HepG2 (cell line): ENCODE measurements around the gene AKT2. TPM values are rescaled to one million over a fixed set of nuclear protein-coding genes. Genes with fewer than 3 reads are reported as not detected.

Experiments
- ASH2L ChIP-seq: fragments of 300-600, 200-600 bp; sonication (generic); IDR thresholded peaks from 2 replicates; pipeline ENCODE4 v1.7.0; 2017; ENCODE audit warnings: low read depth, mild to moderate bottlenecking, moderate library complexity, mixed read lengths, low read length; ENCODE audit not compliant: insufficient read length
- CREM ChIP-seq, 2 experiments: sonication (generic) in 1 of 2; formaldehyde crosslinking in 1 of 2; IDR thresholded peaks; 2 replicates each; pipeline versions ENCODE4 v1.4.0 to v1.6.1; 2016 to 2020; ENCODE audit warnings: antibody characterized with exemption in 1 of 2, mild to moderate bottlenecking in 1 of 2, missing genetic modification reagents in 1 of 2
- DR1 ChIP-seq: sonication (generic); formaldehyde crosslinking; IDR thresholded peaks from 2 replicates; pipeline ENCODE4 v1.8.0; 2021; ENCODE audit warnings: mild to moderate bottlenecking, missing genetic modification reagents, inconsistent platforms
- ETS1 ChIP-seq: sonication (generic); formaldehyde crosslinking; IDR thresholded peaks from 2 replicates; pipeline ENCODE4 v1.4.0; 2020; ENCODE audit warnings: missing genetic modification reagents
- GATAD2A ChIP-seq: IDR thresholded peaks from 2 replicates; pipeline ENCODE4 v1.6.1; 2016
- HDAC2 ChIP-seq: sonication (generic); formaldehyde crosslinking; IDR thresholded peaks from 2 replicates; pipeline ENCODE4 v1.4.0; 2020; ENCODE audit warnings: missing genetic modification reagents
- HOMEZ ChIP-seq: IDR thresholded peaks from 2 replicates; pipeline ENCODE4 v1.6.1; 2016; ENCODE audit warnings: low read depth
- IKZF5 ChIP-seq: IDR thresholded peaks from 2 replicates; pipeline ENCODE4 v1.6.1; 2018; ENCODE audit warnings: missing genetic modification reagents, mild to moderate bottlenecking, missing compliant biosample characterization
- NFE2 ChIP-seq: sonication (generic); formaldehyde crosslinking; IDR thresholded peaks from 2 replicates; pipeline ENCODE4 v1.4.0; 2020; ENCODE audit warnings: missing genetic modification reagents
- NR2F2 ChIP-seq: IDR thresholded peaks from 2 replicates; pipeline ENCODE4 v1.6.1; 2012; ENCODE audit warnings: low read depth, inconsistent platforms, borderline replicate concordance
- PCBP1 ChIP-seq: fragments of 200-400 bp; formaldehyde crosslinking; IDR thresholded peaks from 2 replicates; pipeline ENCODE4 v1.6.1; 2017; ENCODE audit warnings: mild to moderate bottlenecking, low read depth, low read length, borderline replicate concordance
- POLR2AphosphoS5 ChIP-seq: IDR thresholded peaks from 2 replicates; pipeline ENCODE4 v1.6.1; 2012; ENCODE audit warnings: low read depth, low read length
- PPARG ChIP-seq: conservative IDR thresholded peaks from 2 replicates; pipeline ENCODE4 v1.6.1; 2016; ENCODE audit warnings: missing biosample characterization, missing genetic modification reagents
- SP4 ChIP-seq: sonication (generic); formaldehyde crosslinking; IDR thresholded peaks from 2 replicates; pipeline ENCODE4 v1.8.1; 2023; ENCODE audit warnings: mild to moderate bottlenecking, missing genetic modification reagents
- TBL1XR1 ChIP-seq: fragments of 150-350 bp; IDR thresholded peaks from 2 replicates; pipeline ENCODE4 v1.6.1; 2014; ENCODE audit warnings: borderline replicate concordance, low read length; ENCODE audit not compliant: partially characterized antibody
- ZNF574 ChIP-seq: sonication (generic); formaldehyde crosslinking; IDR thresholded peaks from 2 replicates; pipeline ENCODE4 v1.4.0; 2020; ENCODE audit warnings: missing genetic modification reagents
- ZNF687 ChIP-seq: sonication (generic); formaldehyde crosslinking; IDR thresholded peaks from 2 replicates; pipeline ENCODE4 v1.5.1; 2020; ENCODE audit warnings: mild to moderate bottlenecking, missing genetic modification reagents, moderate library complexity
- ZSCAN9 ChIP-seq: IDR thresholded peaks from 2 replicates; pipeline ENCODE4 v1.6.1; 2016; ENCODE audit warnings: borderline replicate concordance
- polyA plus RNA-seq, 8 experiments: library from polyadenylated mRNA; depleted of rRNA in 3 of 8; stranded (reverse) in 7 of 8; unstranded in 1 of 8; fragments of >200 nt; fragmentation: Illumina TruSeq in 4 of 8; extraction: Trizol in 4 of 8; gene quantifications; 2 replicates each; pipeline versions ENCODE4 v1.2.1 to v1.2.3, GENCODE V29; 2011 to 2016; ENCODE audit warnings: low read depth in 4 of 8, missing spikeins in 1 of 8, mixed read lengths in 1 of 8; ENCODE audit not compliant: insufficient read depth in 1 of 8
- total RNA-seq, 5 experiments: library from RNA; depleted of rRNA; stranded (reverse); fragments of >200 nt; fragmentation: Illumina TruSeq; extraction: Trizol; gene quantifications; 2 replicates each; pipeline ENCODE4 v1.2.3, GENCODE V29; 2016; ENCODE audit warnings: low read depth in 1 of 5

Gene AKT2
- total and polyA plus RNA-seq, 2 of the 13 experiments (the other 11 are each of a cell fraction or from before 2014, with no cell fraction given): 82.1 to 173 TPM

GRCh38 chr19:40285353-40286234 lies 449 bp upstream of the AKT2 start (continued):
- TF ChIP-seq DR1 (CRISPR knock-in tag) (peak; percentile 65), PCBP1 (no peak), NFE2 (CRISPR knock-in tag) (no peak), CREM (IDR thresholded peaks at IDR 0.05) (peak; percentile 81), CREM (CRISPR knock-in tag; IDR thresholded peaks at IDR 0.05) (no peak), HOMEZ (CRISPR knock-in tag) (peak; percentile 4; the same call in 1 of the 2 replicates), HDAC2 (CRISPR knock-in tag) (peak; percentile 56; the same call in 1 of the 2 replicates), ZSCAN9 (CRISPR knock-in tag) (no peak), SP4 (no peak), ASH2L (peak; percentile 65), ZNF687 (peak; percentile 74), TBL1XR1 (no peak), POLR2AphosphoS5 (peak; percentile 82), PPARG (no peak; the same call in 1 of the 2 replicates), ETS1 (no peak), ZNF574 (CRISPR knock-in tag) (peak; percentile 98), IKZF5 (no peak), GATAD2A (CRISPR knock-in tag) (no peak), NR2F2 (no peak; the same call in 1 of the 2 replicates)
